IMR-90 (cell line): ENCODE results near the gene CENPM. TPM values are rescaled to one million over a fixed set of nuclear protein-coding genes. Genes with fewer than 3 reads are reported as not detected.

Experiments
- ATAC-seq: fragments of 200-7000 bp; cut with Tn5 transposase; 2 replicates; pipeline ENCODE4 v1.9.1; 2020; ENCODE audit warnings: low read depth, mild to moderate bottlenecking, moderate library complexity
- BruUV-seq: library from RNA; stranded (reverse); fragments of 400-500 nt; replicated peaks from 2 replicates; lab custom pipeline; 2021; lab: Mats Ljungman, UMichigan
- CTCF ChIA-PET: fragments of 300-600 bp; formaldehyde crosslinking; extraction: SDS; loops from one replicate; lab custom pipeline; 2021; ENCODE audit warnings: antibody characterized with exemption; lab: Yijun Ruan, JAX
- POLR2A ChIA-PET: fragments of 300-600 bp; sonication (Branson Sonifier 250); formaldehyde crosslinking; loops from one replicate; lab custom pipeline; 2022; ENCODE audit warnings: antibody characterized with exemption; ENCODE audit not compliant: unreplicated experiment; lab: Charles Lee
- DNase-seq: peaks from one replicate; pipeline ENCODE4 v3.0.0; 2013
- H2AFZ ChIP-seq: replicated peaks from 2 replicates; pipeline ENCODE3; 2013; ENCODE audit warnings: low read length, mild to moderate bottlenecking; ENCODE audit not compliant: poor library complexity
- H2AK5ac ChIP-seq: 2 replicates; pipeline ENCODE4 v1.6.1; 2013; ENCODE audit warnings: low read depth, low read length, inconsistent platforms
- H2AK9ac ChIP-seq: replicated peaks from 2 replicates; pipeline ENCODE3; 2013; ENCODE audit warnings: mild to moderate bottlenecking, low read depth, low read length, moderate library complexity; ENCODE audit not compliant: poor library complexity
- H2BK120ac ChIP-seq: 2 replicates; pipeline ENCODE4 v1.6.1; 2013; ENCODE audit warnings: low read depth, low read length, inconsistent platforms
- H2BK15ac ChIP-seq: 3 replicates; pipeline ENCODE4 v1.6.1; 2013; ENCODE audit warnings: low read depth, low read length, inconsistent platforms
- H2BK20ac ChIP-seq: 2 replicates; pipeline ENCODE4 v1.6.1; 2013; ENCODE audit warnings: low read depth, mild to moderate bottlenecking, inconsistent platforms, low read length, moderate library complexity
- H2BK5ac ChIP-seq: 2 replicates; pipeline ENCODE4 v1.6.1; 2013; ENCODE audit warnings: mild to moderate bottlenecking, low read depth, low read length, inconsistent platforms; ENCODE audit not compliant: poor library complexity, severe bottlenecking
- H3K14ac ChIP-seq: replicated peaks from 2 replicates; pipeline ENCODE4 v1.6.1; 2013; ENCODE audit warnings: low read depth, low read length, inconsistent platforms
- H3K18ac ChIP-seq: 2 replicates; pipeline ENCODE4 v1.6.1; 2013; ENCODE audit warnings: low read depth, low read length, control low read depth
- H3K23ac ChIP-seq: 2 replicates; pipeline ENCODE4 v1.6.1; 2013; ENCODE audit warnings: low read depth, low read length, inconsistent platforms
- H3K27ac ChIP-seq: 2 replicates; pipeline ENCODE4 v1.5.1; 2013; ENCODE audit warnings: mild to moderate bottlenecking, control low read depth, low read length; ENCODE audit not compliant: insufficient read depth
- H3K27me3 ChIP-seq: 2 replicates; pipeline ENCODE4 v1.6.1; 2013; ENCODE audit warnings: low read length; ENCODE audit not compliant: control insufficient read depth, insufficient read depth
- H3K36me3 ChIP-seq: 2 replicates; pipeline ENCODE4 v1.6.1; 2013; ENCODE audit warnings: low read length, mixed read lengths; ENCODE audit not compliant: control insufficient read depth, insufficient read depth
- H3K4ac ChIP-seq: 2 replicates; pipeline ENCODE4 v1.6.1; 2013; ENCODE audit warnings: low read depth, low read length, inconsistent platforms
- H3K4me1 ChIP-seq: 2 replicates; pipeline ENCODE4 v1.6.1; 2013; ENCODE audit warnings: low read length, mixed read lengths; ENCODE audit not compliant: control insufficient read depth, insufficient read depth
- H3K4me2 ChIP-seq: 2 replicates; pipeline ENCODE4 v1.6.1; 2013; ENCODE audit warnings: low read depth, mild to moderate bottlenecking, control low read depth, low read length, moderate library complexity
- H3K4me3 ChIP-seq: 2 replicates; pipeline ENCODE4 v1.5.1; 2013; ENCODE audit warnings: low read depth, mild to moderate bottlenecking, control low read depth, low read length, moderate library complexity; ENCODE audit not compliant: insufficient read depth
- H3K56ac ChIP-seq: 2 replicates; pipeline ENCODE4 v1.6.1; 2013; ENCODE audit warnings: low read length, inconsistent platforms; ENCODE audit not compliant: insufficient read depth; ENCODE audit errors: extremely low read depth
- H3K79me1 ChIP-seq, 2 experiments: 2 replicates each; pipeline ENCODE4 v1.6.1; 2013; ENCODE audit warnings: low read length in 2 of 2, inconsistent platforms in 1 of 2, low read depth in 1 of 2
- H3K9ac ChIP-seq: 2 replicates; pipeline ENCODE4 v1.6.1; 2013; ENCODE audit warnings: low read depth, low read length, control low read depth
- H3K9me1 ChIP-seq: 2 replicates; pipeline ENCODE4 v1.6.1; 2013; ENCODE audit warnings: low read length, inconsistent platforms; ENCODE audit not compliant: insufficient read depth
- H3K9me3 ChIP-seq: 2 replicates; pipeline ENCODE4 v1.6.1; 2013; ENCODE audit warnings: low read length; ENCODE audit not compliant: control insufficient read depth, insufficient read depth
- H4K20me1 ChIP-seq: 2 replicates; pipeline ENCODE4 v1.6.1; 2013; ENCODE audit warnings: low read length, inconsistent platforms; ENCODE audit not compliant: insufficient read depth
- H4K5ac ChIP-seq: 2 replicates; pipeline ENCODE4 v1.6.1; 2013; ENCODE audit warnings: mild to moderate bottlenecking, low read depth, low read length, control low read depth
- H4K8ac ChIP-seq, 2 experiments: 2 replicates each; pipeline ENCODE4 v1.6.1; 2013; ENCODE audit warnings: low read depth in 2 of 2, low read length in 2 of 2, control low read depth in 1 of 2, inconsistent platforms in 1 of 2
- H4K91ac ChIP-seq: 2 replicates; pipeline ENCODE4 v1.6.1; 2013; ENCODE audit warnings: low read depth, low read length, inconsistent platforms; ENCODE audit not compliant: insufficient read depth
- BHLHE40 ChIP-seq: fragments of 150-350 bp; IDR thresholded peaks from 2 replicates; pipeline ENCODE4 v1.6.1; 2016; ENCODE audit warnings: mild to moderate bottlenecking, low read depth, low read length
- CEBPB ChIP-seq: IDR thresholded peaks from 2 replicates; pipeline ENCODE4 v1.6.1; 2012; ENCODE audit warnings: low read depth, low read length, improper control_type of control experiment
- CHD1 ChIP-seq: IDR thresholded peaks from 2 replicates; pipeline ENCODE4 v1.6.1; 2012; ENCODE audit warnings: low read depth, low read length, improper control_type of control experiment
- CTCF ChIP-seq: conservative IDR thresholded peaks from 2 replicates; pipeline ENCODE4 v1.5.1; 2012; ENCODE audit warnings: mild to moderate bottlenecking, low read depth, low read length, improper control_type of control experiment
- FOS ChIP-seq: fragments of 150-350 bp; IDR thresholded peaks from 2 replicates; pipeline ENCODE4 v1.6.1; 2016; ENCODE audit warnings: low read depth, low read length
- MAFK ChIP-seq: IDR thresholded peaks from 2 replicates; pipeline ENCODE4 v1.6.1; 2012; ENCODE audit warnings: low read depth, low read length, improper control_type of control experiment
- NFE2L2 ChIP-seq: fragments of 150-350 bp; IDR thresholded peaks from 2 replicates; pipeline ENCODE4 v1.6.1; 2016; ENCODE audit warnings: low read depth, mild to moderate bottlenecking, low read length
- POLR2A ChIP-seq: IDR thresholded peaks from 2 replicates; pipeline ENCODE4 v1.6.1; 2012; ENCODE audit warnings: mild to moderate bottlenecking, low read depth, low read length
- RAD21 ChIP-seq: IDR thresholded peaks from 2 replicates; pipeline ENCODE4 v1.6.1; 2012; ENCODE audit warnings: low read length, improper control_type of control experiment
- RCOR1 ChIP-seq: IDR thresholded peaks from 2 replicates; pipeline ENCODE4 v1.6.1; 2012; ENCODE audit warnings: mild to moderate bottlenecking, low read length, improper control_type of control experiment; ENCODE audit not compliant: insufficient replicate concordance
- RFX5 ChIP-seq: IDR thresholded peaks from 2 replicates; pipeline ENCODE4 v1.8.0; 2012; ENCODE audit warnings: low read depth, mild to moderate bottlenecking, low read length, moderate library complexity
- SMC3 ChIP-seq: fragments of 150-350 bp; IDR thresholded peaks from 2 replicates; pipeline ENCODE4 v1.6.1; 2016; ENCODE audit warnings: low read depth, mild to moderate bottlenecking, antibody characterized with exemption, low read length, moderate library complexity
- USF2 ChIP-seq: fragments of 150-350 bp; IDR thresholded peaks from 2 replicates; pipeline ENCODE4 v1.6.1; 2017; ENCODE audit warnings: mild to moderate bottlenecking, antibody characterized with exemption, low read length, low read depth
- WGBS, 2 experiments: methylation state at CpG; one replicate each; pipeline versions ENCODE4 v1.1.5 to v1.1.7; 2013; ENCODE audit warnings: missing lambda C conversion rate in 2 of 2; ENCODE audit not compliant: insufficient read length in 1 of 2; ENCODE audit errors: extremely low coverage in 2 of 2; 5-methylcytosine and 5-hydroxymethylcytosine counted together
- dilution Hi-C: fragments of 300-500 bp; cut with HindIII; formaldehyde crosslinking; loops from one replicate; pipeline ENCODE4 v1.14.3; 2018; ENCODE audit warnings: low sequenced_read_pairs; ENCODE audit not compliant: unreplicated experiment
- in situ Hi-C: fragments of 300-500 bp; cut with MboI; formaldehyde crosslinking; loops from 3 replicates; pipeline ENCODE4 v1.14.3; 2019; ENCODE audit warnings: low sequenced_read_pairs, inconsistent platforms, mixed read lengths
- intact Hi-C: fragments of 100-400 bp; cut with micrococcal nuclease; formaldehyde crosslinking; loops from 2 replicates; pipeline ENCODE4 v1.10.0; 2022
- polyA plus RNA-seq, 3 experiments: library from polyadenylated mRNA; depleted of rRNA; stranded (reverse); fragments of >200 nt; gene quantifications; 2 replicates each; pipeline ENCODE4 v1.2.3, GENCODE V29; 2012; ENCODE audit warnings: low replicate concordance in 1 of 3
- total RNA-seq: library from RNA; depleted of rRNA; stranded (reverse); fragments of >200 nt; gene quantifications from 2 replicates; pipeline ENCODE4 v1.2.3, GENCODE V29; 2012
- TF ChIP-seq, protein P1 (sequence below): fragments of 150-350 bp; IDR thresholded peaks from 2 replicates; pipeline ENCODE4 v1.6.1; 2016; ENCODE audit warnings: low read depth, mild to moderate bottlenecking, low read length, moderate library complexity, borderline replicate concordance

CENPM gene
- total and polyA plus RNA-seq, 2 of the 4 experiments (the other 2 are of a cell fraction): 18.1 to 20.1 TPM

GRCh38 chr22:41906822-41907221 is 40.1 kb downstream of the CENPM start:
- Histone ChIP-seq H3K9ac (no peak overlapping the region), H2BK20ac (no peak overlapping the region), H3K27me3 (peaks cover 26% of the 10 kb centered on the region), H3K79me1 (no peaks in the 10 kb centered on the region), H4K91ac (no peak overlapping the region), H2AK5ac (no peak overlapping the region), H3K14ac (no peak overlapping the region), H2AFZ (no peak overlapping the region), H4K8ac (no peak overlapping the region), H3K18ac (no peak overlapping the region), H4K5ac (no peak overlapping the region), H2BK120ac (no peak overlapping the region), H3K4ac (no peak overlapping the region), H3K27ac (no peak overlapping the region), H3K36me3 (peaks cover 12% of the 10 kb centered on the region; the same call in 1 of the 2 replicates), H2BK15ac (no peak overlapping the region), H3K23ac (no peak overlapping the region), H2AK9ac (no peak overlapping the region), H3K56ac (no peak overlapping the region), H2BK5ac (no peak overlapping the region), H3K4me3 (no peak overlapping the region), H4K20me1 (peaks cover 4% of the 10 kb centered on the region; the same call in 1 of the 2 replicates), H3K4me1 (peaks cover 2% of the 10 kb centered on the region; the same call in 1 of the 2 replicates), H3K4me2 (no peak overlapping the region), H3K9me3 (no peaks in the 10 kb centered on the region), H3K9me1 (no peaks in the 10 kb centered on the region)
- ATAC-seq (no peak), DNase-seq (no peak)
- dilution Hi-C loops (no loop called here), in situ Hi-C loops (no loop called here), intact Hi-C loops (no loop called here)
- POLR2A ChIA-PET: no interaction called here
- CTCF ChIA-PET: no interaction called here
- TF ChIP-seq CEBPB (no peak), NFE2L2 (no peak), FOS (no peak), RFX5 (no peak), CTCF (no peak), MAFK (no peak), POLR2A (no peak), CHD1 (no peak), SMC3 (no peak), RAD21 (no peak), USF2 (no peak), RCOR1 (no peak), BHLHE40 (no peak)
- TF ChIP-seq, protein P1, sequence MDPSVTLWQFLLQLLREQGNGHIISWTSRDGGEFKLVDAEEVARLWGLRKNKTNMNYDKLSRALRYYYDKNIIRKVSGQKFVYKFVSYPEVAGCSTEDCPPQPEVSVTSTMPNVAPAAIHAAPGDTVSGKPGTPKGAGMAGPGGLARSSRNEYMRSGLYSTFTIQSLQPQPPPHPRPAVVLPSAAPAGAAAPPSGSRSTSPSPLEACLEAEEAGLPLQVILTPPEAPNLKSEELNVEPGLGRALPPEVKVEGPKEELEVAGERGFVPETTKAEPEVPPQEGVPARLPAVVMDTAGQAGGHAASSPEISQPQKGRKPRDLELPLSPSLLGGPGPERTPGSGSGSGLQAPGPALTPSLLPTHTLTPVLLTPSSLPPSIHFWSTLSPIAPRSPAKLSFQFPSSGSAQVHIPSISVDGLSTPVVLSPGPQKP: no peak
- no CpG with 5 or more reads among the region's 5 CpGs for WGBS, 2 experiments
- BruUV-seq: TSS peak; percentile 88
